ENCODE data around the gene NAP1L5. TPM values are rescaled to one million over a fixed set of nuclear protein-coding genes. Genes with fewer than 3 reads are reported as not detected.

The NAP1L5 gene
- polyA plus RNA-seq, 3 donors = 0.18 to 0.87 (median 0.41) TPM

GRCh38 chr4:88729146-88729760 is 31.6 kb upstream of the NAP1L5 start:
- WGBS (ENCODE audit: insufficient coverage) = 89% methylated on average over 1 of the region's 6 CpGs
- intact Hi-C loops (cut with micrococcal nuclease) = no loop called here
- no peak for DNase-seq
- H3K4me1 Mint-ChIP-seq = no peaks in the 10 kb centered on the region
- Histone ChIP-seq H3K79me2 (ENCODE audit: insufficient read depth, low read length) (no peaks in the 10 kb centered on the region), H3K9ac (ENCODE audit: insufficient read depth, low read length, poor library complexity, severe bottlenecking) (no peak overlapping the region), H3K27ac (ENCODE audit: low read depth in 1 of 2, low read length in 2 of 2) (no peak overlapping the region), H3K27me3 (ENCODE audit: control insufficient read depth in 2 of 2, insufficient read depth in 2 of 2, low read length in 2 of 2) (no peaks in the 10 kb centered on the region), H3K4me2 (replicated peaks; ENCODE audit: extremely low read depth, low read length, poor library complexity, severe bottlenecking) (no peak overlapping the region), H3K36me3 (replicated peaks in 1 of 2; ENCODE audit: control insufficient read depth in 1 of 2, insufficient read depth in 2 of 2, low read length in 2 of 2) (peaks cover 76 to 100% of the 10 kb centered on the region in 2 donors), H4K20me1 (ENCODE audit: insufficient read depth, low read length) (peaks cover 20% of the 10 kb centered on the region), H3K4me3 (replicated peaks in 1 of 3; ENCODE audit: low read depth in 2 of 3, low read length in 3 of 3) (no peak overlapping the region), H3K9me3 (replicated peaks in 1 of 2; ENCODE audit: control insufficient read depth in 1 of 2, insufficient read depth in 1 of 2, low read length in 2 of 2) (no peaks in the 10 kb centered on the region), H2AFZ (ENCODE audit: insufficient read depth, low read depth, low read length, poor library complexity, severe bottlenecking) (no peak overlapping the region), H3K4me1 (ENCODE audit: control insufficient read depth in 1 of 2, insufficient read depth in 2 of 2, low read length in 2 of 2) (no peaks in the 10 kb centered on the region)
- TF ChIP-seq, protein P1, sequence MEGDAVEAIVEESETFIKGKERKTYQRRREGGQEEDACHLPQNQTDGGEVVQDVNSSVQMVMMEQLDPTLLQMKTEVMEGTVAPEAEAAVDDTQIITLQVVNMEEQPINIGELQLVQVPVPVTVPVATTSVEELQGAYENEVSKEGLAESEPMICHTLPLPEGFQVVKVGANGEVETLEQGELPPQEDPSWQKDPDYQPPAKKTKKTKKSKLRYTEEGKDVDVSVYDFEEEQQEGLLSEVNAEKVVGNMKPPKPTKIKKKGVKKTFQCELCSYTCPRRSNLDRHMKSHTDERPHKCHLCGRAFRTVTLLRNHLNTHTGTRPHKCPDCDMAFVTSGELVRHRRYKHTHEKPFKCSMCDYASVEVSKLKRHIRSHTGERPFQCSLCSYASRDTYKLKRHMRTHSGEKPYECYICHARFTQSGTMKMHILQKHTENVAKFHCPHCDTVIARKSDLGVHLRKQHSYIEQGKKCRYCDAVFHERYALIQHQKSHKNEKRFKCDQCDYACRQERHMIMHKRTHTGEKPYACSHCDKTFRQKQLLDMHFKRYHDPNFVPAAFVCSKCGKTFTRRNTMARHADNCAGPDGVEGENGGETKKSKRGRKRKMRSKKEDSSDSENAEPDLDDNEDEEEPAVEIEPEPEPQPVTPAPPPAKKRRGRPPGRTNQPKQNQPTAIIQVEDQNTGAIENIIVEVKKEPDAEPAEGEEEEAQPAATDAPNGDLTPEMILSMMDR (IDR thresholded peaks at IDR 0.05) = no peak
- H3K27ac Mint-ChIP-seq = no peak overlapping the region
- H3K27me3 Mint-ChIP-seq (ENCODE audit: low read depth in 3 of 3) = no peaks in the 10 kb centered on the region
- H3K9me3 Mint-ChIP-seq = peaks cover 0 to 2% (median 0%) of the 10 kb centered on the region in 7 donors
- peaks cover 83 to 84% of the 10 kb centered on the region in 2 donors for H3K36me3 Mint-ChIP-seq
- no peak overlapping the region for H3K4me3 Mint-ChIP-seq

- peaks cover 84 to 90% of the 10 kb centered on the region in 2 donors for H3K36me3 Mint-ChIP-seq
- H3K9me3 ChIP-seq (replicated peaks in 1 of 2; ENCODE audit: control insufficient read depth in 1 of 2, insufficient read depth in 1 of 2, low read length in 2 of 2) = no peaks in the 10 kb centered on the region
- H3K27ac Mint-ChIP-seq = no peak overlapping the region
- peaks cover 17% of the 10 kb centered on the region for H4K20me1 ChIP-seq (ENCODE audit: insufficient read depth, low read length)
- 94% methylated on average over 3 of the region's 6 CpGs for WGBS (ENCODE audit: insufficient coverage)
- no peak overlapping the region for H3K9ac ChIP-seq (ENCODE audit: insufficient read depth, low read length, poor library complexity, severe bottlenecking)
- DNase-seq = no peak
- H3K27me3 ChIP-seq (ENCODE audit: control insufficient read depth in 2 of 2, insufficient read depth in 2 of 2, low read length in 2 of 2) = no peaks in the 10 kb centered on the region
- H2AFZ ChIP-seq (ENCODE audit: insufficient read depth, low read depth, low read length, poor library complexity, severe bottlenecking) = no peak overlapping the region
- H3K4me3 ChIP-seq (replicated peaks in 1 of 3; ENCODE audit: low read depth in 2 of 3, low read length in 3 of 3) = no peak overlapping the region
- no peaks in the 10 kb centered on the region for H3K79me2 ChIP-seq (ENCODE audit: insufficient read depth, low read length)
- H3K4me2 ChIP-seq (replicated peaks; ENCODE audit: extremely low read depth, low read length, poor library complexity, severe bottlenecking) = no peak overlapping the region
- no peaks in the 10 kb centered on the region for H3K4me1 ChIP-seq (ENCODE audit: control insufficient read depth in 1 of 2, insufficient read depth in 2 of 2, low read length in 2 of 2)
- H3K4me3 Mint-ChIP-seq = no peak overlapping the region
- no peaks in the 10 kb centered on the region for H3K27me3 Mint-ChIP-seq (ENCODE audit: low read depth in 3 of 3)
- H3K27ac ChIP-seq (ENCODE audit: low read depth in 1 of 2, low read length in 2 of 2) = no peak overlapping the region
- intact Hi-C loops (cut with micrococcal nuclease) = no loop called here
- H3K4me1 Mint-ChIP-seq = no peaks in the 10 kb centered on the region
- H3K36me3 ChIP-seq (replicated peaks in 1 of 2; ENCODE audit: control insufficient read depth in 1 of 2, insufficient read depth in 2 of 2, low read length in 2 of 2) = peaks cover 78 to 100% of the 10 kb centered on the region in 2 donors
- H3K9me3 Mint-ChIP-seq = peaks cover 0 to 2% (median 0%) of the 10 kb centered on the region in 7 donors
- TF ChIP-seq, protein P1 (IDR thresholded peaks at IDR 0.05) = no peak
These were observed 30.5 kb upstream of the NAP1L5 start for GRCh38 chr4:88728146-88728545.
